Activated effector memory CD4-positive, alpha-beta T cell treated with Interleukin-2 at 50 U/mL for 16 hours (primary cell): ENCODE results near the gene ATP6V1C2.

Source experiments
- DNase-seq: peaks from one replicate; pipeline ENCODE4 v3.0.0-alpha.2; 2020

The ATP6V1C2 gene, protein sequence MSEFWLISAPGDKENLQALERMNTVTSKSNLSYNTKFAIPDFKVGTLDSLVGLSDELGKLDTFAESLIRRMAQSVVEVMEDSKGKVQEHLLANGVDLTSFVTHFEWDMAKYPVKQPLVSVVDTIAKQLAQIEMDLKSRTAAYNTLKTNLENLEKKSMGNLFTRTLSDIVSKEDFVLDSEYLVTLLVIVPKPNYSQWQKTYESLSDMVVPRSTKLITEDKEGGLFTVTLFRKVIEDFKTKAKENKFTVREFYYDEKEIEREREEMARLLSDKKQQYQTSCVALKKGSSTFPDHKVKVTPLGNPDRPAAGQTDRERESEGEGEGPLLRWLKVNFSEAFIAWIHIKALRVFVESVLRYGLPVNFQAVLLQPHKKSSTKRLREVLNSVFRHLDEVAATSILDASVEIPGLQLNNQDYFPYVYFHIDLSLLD

DNA sequence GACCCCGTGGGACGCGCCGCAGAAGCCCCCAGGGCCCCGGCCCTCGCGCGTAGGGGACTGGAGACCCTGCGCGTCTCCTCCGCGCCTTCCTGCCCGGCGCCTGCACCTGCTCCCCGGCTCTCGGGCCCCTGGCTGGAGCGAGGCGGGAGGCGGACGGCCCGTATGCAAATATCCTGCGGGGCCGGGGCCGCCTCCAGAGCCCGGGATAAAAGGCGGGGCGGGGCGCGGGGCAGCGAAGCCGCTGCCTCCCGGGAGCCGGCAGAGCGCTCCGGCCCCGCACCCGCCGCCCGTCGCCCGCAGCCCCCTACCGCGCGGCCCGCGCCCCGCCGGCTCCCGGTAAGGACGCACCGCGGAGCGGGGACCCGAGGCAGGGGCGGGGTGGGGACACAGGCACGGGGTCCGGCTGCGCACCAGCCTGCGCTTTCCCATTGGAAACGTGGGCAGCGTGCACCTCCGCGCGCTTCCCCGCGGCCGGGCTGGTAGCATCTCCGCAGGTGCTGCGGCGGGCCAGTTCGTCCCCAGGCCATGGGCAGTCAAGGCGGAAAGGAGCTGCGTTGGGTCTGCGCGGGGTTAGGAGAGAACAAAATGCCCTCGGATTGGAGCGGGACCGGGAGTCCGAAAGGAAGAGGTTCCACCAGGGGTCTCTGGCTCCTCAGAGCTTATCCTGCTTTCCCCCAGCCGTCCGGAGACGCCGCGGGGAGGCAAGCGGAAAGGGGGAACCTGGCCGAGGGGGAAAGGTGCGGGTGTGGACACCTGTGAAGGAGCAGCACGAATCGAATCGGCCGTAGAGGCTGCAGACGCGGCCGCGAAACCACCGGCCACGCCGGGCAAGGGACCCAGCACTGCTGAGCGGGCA is at the start of gene ATP6V1C2:
ATP6V1C2 (plus strand) TSS at position 235 of the 856 bp plus-strand sequence. CDS start 1,220 bp downstream, outside the sequence.
- no peak for DNase-seq

DNA sequence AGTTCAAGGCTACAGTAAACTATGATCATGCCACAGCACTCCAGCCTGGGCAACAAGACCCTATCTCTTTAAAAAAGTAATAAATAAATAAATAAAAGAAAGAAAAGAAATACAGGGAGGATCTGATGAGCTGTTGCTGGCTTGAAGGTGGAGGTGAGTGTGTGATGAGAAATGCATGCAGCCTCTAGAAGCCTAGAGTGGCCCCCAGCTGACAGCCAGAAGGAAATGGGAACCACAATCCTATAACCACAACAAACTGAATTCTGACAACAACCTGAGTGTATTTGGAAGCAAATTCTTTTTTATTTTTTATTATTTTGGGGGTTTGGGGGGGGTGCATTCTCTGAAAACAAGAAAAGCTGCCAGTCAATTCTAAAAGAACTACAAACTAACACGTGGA is 46.3 kb upstream of the ATP6V1C2 start:
- no peak for DNase-seq

DNA sequence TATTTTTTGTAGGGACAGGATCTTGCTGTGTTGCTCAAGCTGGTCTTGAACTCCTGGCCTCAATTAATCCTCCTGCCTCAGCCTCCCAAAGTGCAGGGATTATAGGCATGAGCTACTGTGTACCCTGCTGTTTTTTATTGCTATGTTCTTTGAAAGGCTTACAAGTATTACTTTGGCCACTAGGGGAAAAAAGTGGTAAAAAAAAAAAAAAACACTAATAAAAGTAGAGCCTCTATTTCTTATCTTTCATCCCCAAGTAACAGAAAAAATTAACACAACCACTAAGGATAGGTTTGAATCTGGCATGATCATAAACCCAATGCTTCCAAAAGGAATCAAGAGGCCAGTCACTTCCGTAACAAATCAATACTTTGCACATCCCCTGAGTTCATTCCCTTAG is 43.2 kb upstream of the ATP6V1C2 start:
- DNase-seq: no peak

DNA sequence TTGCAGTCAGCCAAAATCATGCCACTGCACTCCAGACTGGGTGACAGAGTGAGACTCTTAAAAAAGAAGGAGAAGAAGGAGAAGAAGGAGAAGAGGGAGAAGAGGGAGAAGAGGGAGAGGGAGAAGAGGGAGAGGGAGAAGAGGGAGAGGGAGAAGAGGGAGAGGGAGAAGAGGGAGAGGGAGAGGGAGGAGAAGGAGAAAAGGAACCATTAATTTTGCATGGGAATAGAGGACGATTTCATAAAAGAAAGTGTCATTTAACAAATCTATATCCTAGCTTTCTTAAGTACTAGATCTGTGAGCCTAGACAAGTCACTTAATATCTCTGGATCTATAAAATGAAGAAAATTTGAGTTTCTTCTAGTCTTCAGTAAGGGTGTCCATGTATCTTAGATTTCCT is 41.2 kb upstream of the ATP6V1C2 start:
- DNase-seq: no peak

DNA sequence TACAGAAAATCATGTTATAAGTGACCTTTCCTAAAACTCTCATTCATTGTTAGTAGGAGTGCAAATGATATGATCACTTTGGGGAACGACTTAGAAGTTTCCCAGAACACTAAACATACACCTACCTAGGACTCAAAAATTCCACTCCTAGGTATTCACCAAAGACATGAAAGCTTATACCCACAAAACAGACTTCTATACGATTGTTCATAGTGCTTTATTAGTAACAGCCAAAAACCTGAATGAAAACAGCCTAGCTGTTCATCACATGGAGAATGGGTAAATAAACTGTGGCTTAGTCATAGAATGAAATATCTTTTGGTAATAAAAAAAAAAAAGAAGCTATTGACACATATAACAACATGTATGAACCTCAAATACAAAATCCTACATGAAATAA is 40.5 kb upstream of the ATP6V1C2 start:
- no peak for DNase-seq

DNA sequence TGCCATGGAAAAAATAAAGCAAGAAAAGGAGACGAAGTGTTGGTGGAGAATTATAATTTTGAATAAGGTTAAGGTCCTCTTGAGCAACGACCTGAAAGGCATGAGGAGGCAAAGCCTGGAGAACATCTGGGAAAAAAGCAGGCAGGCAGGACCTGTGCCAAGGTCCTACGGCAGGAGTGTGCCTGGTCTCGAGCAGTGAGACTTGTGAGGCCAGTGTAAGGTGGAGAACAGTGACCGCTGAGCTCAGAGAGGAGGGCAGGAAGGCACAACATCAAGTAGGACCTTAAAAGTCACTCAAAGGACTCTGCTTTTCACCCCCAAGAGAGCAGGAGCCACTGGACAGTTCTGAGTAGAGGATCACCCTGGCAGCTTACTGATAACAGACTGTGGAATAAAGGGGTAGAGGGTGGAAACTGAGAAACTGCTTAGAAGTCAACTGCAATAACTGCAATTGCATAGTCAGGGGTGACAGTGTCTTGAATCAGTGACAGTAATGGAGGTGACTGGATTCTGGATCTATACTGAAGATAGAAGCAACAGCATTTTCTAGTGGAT is 35.2 kb upstream of the ATP6V1C2 start:
- no peak for DNase-seq

DNA sequence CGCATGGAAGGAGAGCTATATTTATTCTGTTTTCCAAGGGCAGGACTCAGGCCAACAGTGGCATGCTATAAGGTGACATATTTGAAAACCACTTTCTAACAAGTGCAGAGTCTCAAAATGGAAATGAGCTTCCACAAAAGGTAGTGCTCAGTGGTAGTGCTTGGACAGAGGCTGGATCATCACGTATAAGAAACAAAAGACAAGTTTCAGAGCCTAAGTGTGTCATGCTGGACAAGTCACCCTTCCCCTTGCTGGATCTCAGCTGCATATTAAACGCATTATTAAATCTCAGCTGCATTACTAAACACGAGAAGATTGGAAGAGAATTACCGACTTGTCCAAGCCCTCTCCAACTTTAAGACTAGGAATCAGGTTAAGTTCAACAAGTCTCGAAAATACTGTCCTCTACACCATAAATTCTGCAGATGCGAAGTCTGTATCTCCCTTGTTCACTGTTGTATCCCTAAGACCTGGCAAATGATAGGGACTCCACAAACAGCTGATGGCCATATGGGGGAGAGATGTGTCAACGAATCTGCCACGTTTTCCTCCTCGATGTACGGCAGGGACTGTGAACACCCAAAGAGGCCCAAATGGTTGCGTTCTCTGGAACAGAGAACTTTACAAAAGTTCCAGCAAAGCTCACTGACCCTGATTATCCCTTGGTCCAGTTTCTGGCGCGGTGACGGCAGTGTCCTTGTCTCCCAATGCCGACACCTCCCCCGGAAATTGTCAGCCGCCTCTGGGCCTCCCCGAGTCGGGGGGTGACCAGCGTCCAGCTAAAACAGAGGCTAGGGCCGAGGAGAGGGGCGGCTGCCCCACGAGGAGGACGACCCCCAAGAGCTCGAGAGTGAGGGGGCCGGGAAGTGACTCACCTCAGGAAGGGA is 32.3 kb upstream of the ATP6V1C2 start:
- no peak for DNase-seq

DNA sequence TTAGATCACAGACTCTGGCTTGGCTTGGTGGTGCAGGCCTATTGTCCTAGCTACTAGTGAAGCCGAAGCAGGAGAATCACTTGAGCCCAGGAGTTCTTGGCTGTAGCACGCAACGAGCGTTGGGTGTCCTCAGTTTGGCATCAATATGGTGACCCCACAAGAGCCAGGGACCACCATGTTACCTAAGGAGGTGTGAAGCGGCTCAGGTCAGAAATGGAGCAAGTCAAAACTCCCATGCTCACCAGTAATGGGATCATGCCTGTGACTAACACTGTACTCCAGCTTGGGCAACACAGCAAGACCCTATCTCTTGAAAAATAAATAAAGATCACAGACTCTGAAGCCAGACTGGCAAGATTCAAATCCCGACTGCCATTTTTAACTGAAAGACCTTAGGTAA is 29.9 kb upstream of the ATP6V1C2 start:
- no peak for DNase-seq

DNA sequence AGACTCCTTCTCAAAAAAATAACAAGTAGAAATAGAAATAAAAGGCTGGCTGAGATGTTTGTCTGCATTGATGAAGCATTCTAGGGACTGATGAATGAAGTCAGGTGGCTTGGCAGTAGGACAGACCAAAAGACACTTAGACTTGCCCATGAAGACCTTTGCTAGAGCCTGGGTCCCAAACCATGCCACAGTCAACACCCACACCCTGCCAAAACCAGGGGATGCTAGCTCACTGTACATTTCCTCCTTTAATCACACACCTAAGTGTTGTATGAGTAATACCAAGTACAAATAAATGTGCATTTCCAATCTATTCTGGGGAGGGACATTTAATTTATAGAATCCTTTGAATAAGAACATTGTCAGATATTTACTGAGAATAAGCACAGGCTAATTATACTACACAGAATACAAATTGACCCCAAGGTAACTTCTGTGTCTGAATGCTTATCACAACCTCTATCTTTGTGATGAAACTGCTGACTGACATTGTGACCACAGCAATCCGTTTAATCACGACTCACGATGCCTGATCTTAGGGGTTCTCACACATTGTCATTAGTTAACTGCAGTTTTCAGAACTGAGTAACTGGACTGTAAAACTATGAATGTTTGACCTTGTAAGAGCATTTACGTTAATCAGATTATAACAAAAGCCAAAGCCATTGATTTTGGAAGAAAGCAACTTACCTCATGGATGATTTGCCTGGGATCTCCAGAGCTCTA is 21.2 kb upstream of the ATP6V1C2 start:
- no peak for DNase-seq

DNA sequence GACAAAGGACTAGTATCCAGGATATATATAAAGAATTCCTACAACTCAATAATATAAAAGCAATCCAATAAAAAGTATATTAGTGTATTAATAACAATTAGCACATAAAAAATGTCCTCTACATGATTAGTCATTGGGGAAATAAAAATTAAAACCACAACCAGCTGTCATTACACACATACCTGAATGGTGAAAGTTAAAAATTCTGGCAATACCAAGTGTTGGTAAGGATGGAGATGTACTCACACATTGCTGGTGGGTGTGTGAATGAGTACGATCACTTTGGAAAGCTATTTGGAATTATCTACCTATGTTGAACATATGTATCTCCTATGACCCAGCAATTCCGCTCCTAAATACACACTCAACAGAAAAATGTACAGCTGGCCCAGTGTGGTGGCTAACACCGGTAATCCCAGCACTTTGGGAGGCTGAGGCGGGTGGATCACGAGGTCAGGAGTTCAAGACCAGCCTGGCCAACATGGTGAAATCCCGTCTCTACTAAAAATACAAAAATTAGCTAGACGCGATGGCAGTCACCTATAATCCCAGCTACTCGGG is 17.3 kb upstream of the ATP6V1C2 start:
- DNase-seq: no peak

DNA sequence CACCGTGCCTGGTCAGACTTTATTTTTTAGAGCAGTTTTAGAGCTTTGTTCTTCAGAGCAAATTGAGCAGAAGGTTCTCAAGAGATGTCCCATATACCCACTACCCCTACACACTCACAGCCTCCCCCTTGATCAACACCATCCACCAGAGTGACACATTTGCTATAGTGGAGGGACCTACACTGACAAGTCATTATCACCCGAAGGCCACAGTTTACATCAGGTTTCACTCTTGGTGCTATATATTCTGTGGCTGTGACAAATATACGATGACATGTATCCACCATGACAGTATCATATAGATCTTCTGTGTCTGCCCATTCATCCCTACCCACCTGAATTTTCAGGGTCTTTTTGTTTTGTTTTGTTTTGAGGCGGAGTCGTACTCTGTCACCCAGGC is 15.4 kb upstream of the ATP6V1C2 start:
- no peak for DNase-seq

DNA sequence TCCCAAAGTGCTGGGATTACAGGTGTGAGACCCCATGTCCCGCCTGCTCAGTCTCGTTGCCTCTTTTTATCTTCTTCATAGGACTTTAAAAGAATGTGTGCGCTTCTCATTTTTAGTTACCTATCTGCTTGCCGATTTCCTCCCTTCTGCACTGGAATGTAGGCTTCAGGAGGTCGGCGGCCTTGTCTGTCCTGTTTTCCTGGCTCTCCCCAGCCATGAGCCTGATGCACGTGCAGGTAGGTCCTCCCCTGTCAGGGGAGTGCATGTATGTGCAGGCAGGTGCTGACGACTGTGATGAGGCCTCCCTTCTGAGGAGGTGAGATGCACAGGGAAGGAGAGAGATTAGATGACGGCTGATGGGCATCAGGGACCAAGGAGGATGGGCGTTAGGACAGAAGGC is 13.6 kb upstream of the ATP6V1C2 start:
- no peak for DNase-seq

DNA sequence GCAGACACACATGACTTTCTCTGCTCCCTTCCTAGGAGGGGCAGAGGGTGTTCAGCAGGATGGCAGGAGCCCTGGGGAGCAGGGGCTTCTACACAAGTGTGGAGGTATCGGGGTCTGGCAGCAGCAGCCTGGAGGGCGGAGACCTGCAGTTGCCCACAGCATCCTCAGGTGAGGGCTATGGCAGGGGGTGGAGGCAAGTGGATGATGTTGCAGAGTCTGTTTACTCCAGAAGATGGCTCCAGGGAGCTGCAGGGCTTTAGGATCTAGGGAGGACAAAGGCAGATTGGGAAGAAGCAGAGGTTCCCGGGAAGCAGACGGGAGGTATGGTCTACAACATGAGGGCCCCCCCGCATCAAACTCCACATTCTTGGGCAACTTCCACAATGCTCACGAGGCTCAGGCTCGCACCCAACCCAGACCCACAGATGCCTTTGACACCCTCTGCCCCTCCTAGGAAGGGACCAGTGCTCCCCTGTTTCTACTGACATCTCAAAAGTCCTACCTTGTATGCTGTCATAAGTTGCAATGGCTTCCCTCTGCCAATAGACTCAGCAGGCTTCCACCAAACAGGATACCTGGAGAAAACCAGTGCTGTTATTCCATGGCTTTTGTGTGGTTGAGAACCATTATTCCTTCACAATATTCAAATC is 12.0 kb upstream of the ATP6V1C2 start:
- DNase-seq: no peak

DNA sequence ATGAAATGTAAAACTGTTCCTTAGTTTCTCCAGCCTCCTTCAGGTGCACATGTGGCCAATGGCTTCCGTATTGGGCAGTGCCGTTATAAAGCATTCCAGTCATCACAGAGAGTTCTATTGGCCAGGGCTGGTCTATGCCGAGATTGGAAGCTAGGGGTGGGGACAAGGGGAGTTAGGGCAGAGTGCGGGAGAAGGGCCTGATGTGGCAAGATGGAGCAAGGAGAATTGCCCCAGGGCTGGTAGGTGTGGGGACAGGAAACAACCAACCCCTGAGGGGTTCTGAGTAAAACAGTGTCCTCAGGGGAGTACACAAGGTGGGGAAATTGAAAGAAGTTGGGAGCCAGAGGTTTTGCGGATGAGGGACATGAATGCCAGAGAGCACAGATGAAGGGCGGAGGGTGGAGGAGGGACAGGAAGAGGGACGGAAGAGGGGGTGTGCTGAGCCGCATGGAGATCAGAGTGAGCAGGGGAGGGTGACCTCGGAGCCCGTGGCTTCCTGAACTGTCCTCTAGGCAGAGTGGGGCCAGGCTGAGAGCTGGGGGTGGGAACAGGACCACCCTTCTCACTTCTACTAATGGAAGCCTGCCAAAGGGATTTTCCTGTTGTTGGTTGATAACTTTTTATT is 9.1 kb upstream of the ATP6V1C2 start:
- DNase-seq: no peak

DNA sequence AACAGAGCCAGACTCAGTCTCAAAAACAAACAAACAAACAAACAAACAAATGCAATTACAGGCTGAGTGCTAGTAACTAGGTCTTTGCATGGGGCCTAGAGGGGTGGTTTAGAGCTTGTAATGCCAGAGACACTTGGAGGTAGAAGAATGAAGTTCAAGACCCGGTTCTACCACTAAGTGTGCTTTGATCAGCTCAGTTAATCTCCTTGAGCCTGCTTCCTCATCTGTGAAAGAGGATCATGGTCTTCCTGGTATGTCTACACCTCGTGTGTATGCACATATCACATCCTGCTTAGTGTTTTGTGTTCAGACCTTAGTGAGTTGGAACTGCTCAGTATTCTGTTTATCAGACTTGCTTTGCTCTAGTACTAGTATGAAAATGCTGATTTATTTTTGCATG is 4.8 kb upstream of the ATP6V1C2 start:
- DNase-seq: no peak

DNA sequence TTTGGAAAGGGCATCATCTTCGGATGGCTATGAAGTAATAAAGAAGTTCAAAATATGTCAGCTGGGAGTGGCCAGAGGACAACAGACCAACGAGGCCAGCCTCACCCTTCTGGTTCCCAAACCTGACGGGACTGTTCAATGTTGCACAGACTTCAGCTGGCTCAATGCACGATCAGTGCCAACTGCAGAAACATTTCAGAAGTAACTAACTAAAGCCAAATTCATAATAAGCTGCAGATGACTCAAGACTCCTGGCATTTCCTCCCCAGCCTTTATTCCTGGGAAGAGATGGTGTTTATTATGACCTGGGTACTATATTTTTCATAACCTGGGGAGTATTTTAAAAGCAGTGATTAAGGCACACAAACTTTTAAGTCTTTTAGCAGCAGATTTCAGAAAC is 3.8 kb upstream of the ATP6V1C2 start:
- DNase-seq: no peak

DNA sequence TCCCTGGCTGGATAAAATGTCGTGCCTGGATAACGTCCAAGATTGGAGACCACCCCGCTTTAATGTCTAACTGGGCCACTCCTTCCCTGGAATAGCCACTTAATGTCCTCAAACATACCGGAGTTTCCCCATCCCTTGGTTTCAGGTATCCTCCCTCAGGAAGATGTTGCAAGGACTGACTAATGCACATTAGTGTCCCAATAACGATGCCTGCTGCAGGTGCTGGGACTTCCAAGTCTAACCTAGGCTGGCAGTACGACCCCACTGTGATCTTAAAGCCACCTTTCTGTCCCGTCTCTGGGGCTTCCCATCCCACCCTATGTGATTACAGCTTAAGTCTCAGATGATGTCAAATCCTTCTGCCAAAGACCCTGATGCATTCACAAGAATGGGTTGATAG is 1.1 kb upstream of the ATP6V1C2 start:
- DNase-seq: no peak

DNA sequence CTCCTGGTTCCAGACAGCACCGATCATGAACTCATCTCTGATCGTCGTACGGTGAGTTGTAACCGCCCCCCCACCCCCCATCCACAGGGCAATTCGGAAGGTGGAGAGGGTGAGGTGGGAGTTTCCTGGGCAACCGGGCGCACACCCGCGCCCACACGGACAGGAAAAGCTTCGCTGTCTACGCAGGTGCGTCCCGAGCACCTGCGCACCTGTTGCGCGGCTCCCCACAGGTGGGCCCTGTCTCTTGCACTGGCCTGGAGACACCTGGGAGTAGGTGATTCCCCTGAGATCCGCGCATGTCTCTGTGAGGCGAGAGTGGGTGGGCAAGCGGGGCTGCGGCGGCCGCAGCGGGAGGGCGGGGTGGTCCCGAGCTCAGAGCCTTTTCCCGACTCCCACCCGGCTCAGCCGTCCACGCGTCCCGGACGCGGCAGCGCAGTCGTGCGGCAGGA is 459 bp upstream of the ATP6V1C2 start:
- DNase-seq: no peak

DNA sequence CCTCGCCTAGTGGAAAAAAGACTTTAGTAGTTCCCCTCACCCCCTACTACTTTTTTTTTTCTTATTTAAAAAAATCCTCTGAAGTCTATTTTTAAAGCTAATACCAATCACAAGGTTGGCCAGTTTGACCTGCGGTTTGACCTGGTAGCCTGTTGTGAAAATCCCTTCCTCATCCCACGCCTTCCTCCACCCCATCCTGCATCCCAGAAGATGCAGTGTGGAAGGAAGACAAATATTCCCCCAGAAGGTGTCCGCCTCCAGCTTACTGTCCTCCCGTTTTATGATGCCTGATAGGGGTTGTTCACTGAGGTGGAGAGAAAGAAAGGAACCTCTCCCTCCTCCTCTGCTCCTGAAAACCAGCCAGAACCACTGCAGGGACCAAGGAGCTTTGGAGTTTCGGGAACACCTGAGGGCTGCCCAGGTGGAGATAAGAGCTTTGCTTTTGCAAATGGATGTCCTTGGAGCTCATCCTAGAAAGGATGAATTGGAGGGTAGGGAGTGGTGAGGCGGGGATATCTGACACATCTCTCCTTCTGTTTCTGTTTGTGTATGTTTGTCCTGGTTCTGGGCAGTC is 909 bp downstream of the ATP6V1C2 start:
- no peak for DNase-seq

DNA sequence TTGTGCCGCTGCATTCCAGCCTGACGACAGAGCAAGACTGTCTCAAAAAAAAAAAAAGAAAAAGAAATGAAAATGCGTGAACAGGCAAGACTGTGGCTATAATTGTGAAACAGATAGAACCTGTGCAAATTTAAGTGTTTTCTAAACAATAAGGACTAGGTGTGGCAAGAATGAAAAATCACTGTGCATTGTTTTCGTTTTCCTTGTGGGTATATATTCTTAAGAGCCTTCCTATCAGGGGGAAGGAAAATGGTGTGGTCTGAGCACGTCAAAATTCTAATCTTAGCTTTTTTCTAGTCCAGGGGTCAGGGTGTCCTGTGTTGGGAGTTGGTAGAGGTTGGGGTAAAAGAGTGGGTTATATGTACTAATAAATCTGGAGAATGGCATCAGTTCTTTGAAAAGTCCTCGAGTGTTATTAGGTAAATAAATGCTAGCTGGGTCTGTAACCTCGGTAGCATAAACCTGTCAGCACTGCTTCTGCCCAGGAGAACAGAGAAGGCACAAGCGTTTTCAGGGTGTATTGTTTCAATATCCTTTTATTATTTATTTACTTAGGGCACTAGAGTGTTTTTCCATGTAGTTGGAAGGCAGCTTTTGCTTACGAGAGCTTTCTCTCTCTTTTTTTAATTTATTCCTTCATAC is 11.6 kb downstream of the ATP6V1C2 start:
- no peak for DNase-seq
